ENCODE measurements around the gene TMCC2.
"Not testable (repeated sequence)": the region's sequence is repeated elsewhere in the genome, so short reads cannot be mapped to it uniquely, and the experiment has no call there.

TMCC2 gene

DNA sequence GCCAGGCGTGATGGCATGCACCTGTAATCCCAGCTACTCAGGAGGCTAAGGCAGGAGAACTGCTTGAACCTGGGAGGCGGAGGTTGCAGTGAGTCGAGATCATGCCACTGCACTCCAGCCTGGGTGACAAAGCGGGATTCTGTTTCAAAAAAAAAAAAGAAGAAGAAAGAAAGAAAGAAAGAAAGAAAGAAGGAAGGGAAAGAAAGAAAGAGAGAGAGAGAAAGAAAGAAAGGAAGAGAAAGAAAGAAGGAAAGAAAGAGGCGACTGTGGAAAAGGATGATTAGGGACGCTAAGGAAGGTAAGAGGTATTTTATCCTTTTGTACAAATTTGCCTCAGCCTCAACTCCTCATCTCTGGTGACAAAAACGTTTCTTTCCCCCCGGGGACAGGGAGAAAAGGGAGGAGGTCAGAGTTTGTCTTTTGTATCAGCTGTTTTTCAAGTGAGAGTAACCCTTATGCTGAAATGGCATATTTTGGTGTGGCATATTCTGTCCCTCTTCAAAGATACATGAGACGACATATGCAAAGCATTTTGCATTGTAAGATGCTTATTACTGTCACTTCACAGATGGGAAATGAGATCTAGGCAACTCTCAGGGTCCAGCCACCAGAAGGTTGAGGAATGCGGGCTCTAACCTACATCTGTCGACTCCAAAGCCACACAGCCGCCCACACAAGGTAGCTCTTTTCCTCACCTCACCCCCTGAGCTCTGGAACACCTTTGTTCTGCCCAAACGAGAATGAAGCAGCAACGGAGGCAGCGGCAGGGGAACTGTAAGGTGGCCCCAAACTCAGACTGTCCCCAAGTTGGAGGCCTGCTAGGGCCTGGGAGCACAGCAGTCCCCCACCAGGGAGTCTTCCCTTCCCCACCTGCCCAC is 55.8 kb downstream of the TMCC2 start:
- DNase-seq, result peak; percentile 78

DNA sequence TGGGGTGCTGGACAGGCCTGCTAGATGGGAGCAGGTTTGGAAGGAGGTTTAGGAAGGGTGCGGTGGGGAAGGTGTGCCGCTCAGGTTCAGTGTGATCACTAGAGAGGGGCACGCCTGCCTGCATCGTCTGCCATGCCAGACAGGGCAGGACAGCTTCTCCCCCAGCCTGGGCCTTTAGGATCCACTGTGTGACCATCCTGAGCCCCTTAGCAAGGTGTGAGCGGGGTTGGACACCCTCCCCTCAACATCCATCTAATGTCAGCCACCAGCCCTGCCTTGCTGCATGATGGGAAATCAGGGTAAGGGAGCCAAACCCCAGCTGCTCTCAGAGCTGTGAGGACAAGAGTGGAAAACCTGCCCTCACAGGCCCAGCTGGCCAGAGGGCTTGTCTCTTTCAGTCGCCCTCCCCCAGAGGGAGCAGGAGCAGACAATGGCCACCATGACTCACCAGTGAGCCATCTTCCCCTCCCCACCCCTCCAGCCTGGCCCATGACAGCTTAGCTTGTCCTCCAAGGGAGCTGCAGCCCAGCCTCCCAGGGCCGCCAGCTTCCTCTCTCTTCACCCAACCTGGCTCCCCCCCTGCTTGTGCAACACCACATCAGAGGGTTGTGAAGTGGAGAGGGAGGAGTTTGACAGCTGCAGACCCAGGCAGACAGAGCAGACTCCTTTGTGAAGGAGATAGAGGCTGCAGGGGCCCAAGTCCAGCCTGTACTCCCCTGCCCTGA is 56.8 kb downstream of the TMCC2 start:
- DNase-seq, result peak; percentile 41

DNA sequence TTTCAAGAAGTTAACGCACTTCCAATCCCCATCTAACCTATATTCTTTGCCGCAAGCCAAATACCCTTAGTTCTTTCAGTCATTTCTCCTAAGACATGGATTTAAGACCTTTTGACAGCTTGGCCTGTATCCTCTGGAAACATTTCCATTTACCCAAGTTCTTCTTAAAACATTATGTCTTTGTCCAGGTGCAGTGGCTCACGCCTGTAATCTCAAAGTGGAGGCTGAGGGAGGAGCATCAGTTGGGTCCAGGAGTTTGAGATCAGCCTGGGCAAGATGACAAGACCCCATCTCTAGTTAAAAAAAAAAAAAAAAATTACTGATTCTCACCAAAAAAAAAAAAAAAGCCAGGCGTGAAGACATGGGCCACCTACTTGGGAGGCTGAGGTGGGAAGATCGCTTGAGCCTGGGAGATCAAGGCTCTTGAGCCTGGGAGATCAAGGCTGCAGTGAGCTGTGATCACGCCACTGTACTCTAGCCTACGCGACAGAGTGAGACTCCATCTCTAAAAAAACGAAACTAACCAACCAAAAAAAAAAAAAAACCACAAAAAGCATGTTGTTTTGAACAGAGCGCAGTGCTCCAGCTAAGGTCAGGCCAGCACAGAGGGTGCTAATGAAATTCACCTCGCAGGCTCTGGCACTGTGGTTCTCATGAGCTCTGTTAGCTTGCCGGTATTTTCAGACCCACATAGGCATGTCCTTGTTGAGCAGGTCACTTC is 57.8 kb downstream of the TMCC2 start:
- DNase-seq, result no peak

DNA sequence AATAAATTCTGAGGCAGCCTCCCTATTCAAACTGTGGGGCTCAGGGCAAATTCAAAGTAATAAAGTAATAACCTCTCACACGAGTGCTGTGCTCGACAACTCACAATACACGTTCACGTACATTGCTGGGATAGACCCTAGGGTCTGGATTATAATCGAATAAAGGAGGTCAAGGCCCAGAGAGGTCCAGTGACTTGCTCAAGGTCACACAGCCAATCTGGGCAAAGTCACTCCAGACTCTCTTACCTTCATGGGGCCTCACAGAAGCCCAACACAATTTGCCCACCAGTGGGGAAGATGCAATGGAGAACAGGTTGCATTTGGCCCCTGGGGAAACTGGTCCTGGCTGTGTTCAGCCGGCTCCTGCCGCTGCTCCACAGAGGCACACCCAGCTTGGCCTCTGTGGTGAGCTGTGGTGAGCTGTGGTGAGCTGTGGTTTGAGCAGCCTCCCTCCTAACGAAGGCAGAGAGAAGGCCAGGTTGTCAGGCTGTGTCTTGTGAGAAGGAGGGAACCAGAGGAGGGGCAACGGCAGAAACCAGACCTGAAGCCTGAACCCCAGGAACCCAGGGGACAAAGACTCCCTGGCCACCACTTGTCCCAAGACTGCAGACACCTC is 58.7 kb downstream of the TMCC2 start:
- DNase-seq, result no peak

GRCh38 chr1:205287076-205287475 is 59.3 kb downstream of the TMCC2 start:
- no peak for DNase-seq

- no peak for DNase-seq
Observed at GRCh38 chr1:205287767-205288559, 60.2 kb downstream of the TMCC2 start.

DNA sequence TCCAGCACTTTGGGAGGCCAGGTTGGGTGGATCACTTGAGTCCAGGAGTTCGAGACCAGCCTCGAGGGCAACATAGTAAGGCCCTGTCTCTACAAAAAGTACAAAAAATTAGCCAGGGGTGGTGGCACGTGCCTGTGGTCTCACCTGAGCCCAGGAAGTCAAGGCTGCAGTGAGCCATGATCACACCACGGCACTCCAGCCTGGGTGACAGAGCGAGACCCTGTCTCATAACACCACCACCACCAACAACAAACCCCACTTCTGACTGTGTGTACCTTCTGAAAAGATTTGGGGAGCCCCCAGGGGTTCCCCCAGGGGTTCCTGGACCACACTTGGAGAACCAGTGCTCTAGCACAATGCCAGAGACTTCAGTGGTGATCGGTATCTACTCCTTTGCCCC is 63.9 kb downstream of the TMCC2 start:
- DNase-seq, result no peak

GRCh38 chr1:205293350-205294074 is 65.8 kb downstream of the TMCC2 start:
- no peak for DNase-seq

- no peak for DNase-seq
Observed at GRCh38 chr1:205294175-205294917, 66.6 kb downstream of the TMCC2 start.

GRCh38 chr1:205294934-205295333 is 67.2 kb downstream of the TMCC2 start:
- no peak for DNase-seq

DNA sequence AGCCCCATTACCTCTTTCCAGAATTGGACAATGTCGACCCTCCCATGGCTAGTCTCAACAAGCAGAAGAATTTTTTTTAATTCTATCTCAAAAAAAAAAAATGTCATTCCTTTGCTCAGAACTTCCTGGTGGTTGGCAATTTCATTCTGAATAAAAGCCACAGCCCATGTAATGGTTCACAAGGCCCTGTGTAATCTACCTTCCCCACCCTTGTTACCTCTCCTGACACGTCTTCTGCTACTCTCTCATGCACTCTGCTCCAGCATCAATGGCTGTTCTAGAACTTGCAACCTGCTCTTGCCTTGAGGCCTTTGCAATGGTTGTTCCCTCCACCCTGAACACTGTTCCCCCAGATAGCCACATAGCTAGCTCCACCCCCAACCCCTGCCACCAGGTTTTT is 68.4 kb downstream of the TMCC2 start:
- no peak for DNase-seq

- DNase-seq, result not testable (repeated sequence)
Observed at GRCh38 chr1:205297546-205298177, 69.9 kb downstream of the TMCC2 start.

- no peak for DNase-seq
Observed at GRCh38 chr1:205298191-205298994, 70.6 kb downstream of the TMCC2 start.

- DNase-seq, result no peak
Observed at GRCh38 chr1:205300149-205300548, 72.4 kb downstream of the TMCC2 start.

DNA sequence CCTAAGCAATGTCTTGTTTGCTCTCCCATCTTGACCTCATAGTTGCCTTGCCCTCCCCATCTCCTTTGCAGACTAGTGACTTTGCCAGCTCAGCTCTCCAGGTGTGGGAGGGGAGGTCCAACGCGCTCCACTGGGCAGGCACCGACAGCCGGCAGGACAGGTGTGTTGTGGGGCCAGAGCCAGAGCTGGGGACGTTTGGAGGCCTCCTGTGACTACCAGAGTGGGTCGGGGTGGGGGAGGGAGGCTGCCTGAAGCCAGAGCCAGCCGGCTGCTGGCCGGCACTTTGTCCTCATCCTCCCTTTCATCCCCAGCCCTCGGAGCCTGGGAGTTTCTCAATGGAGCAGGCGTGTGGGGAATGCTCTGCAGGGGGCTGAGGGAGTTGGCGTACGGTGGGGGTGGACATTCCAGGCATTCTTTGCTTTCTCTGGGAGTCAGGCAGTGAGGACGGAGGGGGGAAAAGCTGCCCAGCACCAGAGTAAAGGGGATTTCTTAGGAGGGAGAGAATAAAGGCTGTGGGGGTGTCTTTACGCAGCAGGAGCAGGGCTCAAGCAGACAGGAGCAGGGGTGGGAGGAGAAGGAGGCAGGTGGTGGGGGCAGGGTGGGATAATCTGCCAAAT is 73.6 kb downstream of the TMCC2 start:
- no peak for DNase-seq

DNA sequence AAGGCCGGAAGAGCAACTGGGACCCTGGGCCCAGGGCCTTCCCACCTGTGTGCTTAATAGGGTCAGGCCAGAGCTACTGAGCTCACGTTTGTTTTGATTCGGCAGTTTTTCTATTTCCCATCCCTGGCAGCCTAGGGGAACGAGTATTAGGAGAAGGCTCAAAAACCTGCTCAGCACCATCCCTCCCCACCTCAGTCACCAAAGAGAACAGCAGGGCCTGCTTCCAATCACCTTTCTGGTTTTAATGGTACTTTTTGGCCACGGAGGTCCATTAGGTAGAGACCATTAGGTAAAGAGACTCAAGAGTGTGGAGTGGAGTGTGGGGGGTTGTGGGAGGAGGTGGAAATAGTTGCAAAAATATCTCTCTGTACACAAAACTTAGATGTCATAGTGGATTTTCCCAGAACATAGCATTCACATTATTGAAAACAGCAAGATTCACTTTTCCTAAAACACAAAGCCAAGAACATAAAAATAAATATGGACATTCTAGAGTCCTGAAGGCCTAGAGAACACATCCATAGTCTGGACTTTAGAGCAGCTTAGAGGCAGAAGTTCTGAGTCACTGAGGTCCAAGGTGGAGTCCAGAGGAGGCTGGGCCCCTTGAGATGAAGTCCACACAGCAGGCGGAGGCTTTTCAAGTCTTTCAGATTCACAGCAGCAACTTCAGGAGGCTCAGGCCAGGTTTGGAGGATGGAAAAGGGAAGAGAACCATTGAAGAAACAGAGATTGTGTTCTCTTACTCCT is 74.3 kb downstream of the TMCC2 start:
- no peak for DNase-seq

- DNase-seq, result no peak
Observed at GRCh38 chr1:205303247-205303888, 75.6 kb downstream of the TMCC2 start.
